NCI-H748 (cell line): ENCODE data around the gene VASN.

Experiments
- DNase-seq: peaks from one replicate; lab custom pipeline; 2025; ENCODE audit not compliant: unreplicated experiment; lab: John Stamatoyannopoulos, UW

The VASN gene

DNA sequence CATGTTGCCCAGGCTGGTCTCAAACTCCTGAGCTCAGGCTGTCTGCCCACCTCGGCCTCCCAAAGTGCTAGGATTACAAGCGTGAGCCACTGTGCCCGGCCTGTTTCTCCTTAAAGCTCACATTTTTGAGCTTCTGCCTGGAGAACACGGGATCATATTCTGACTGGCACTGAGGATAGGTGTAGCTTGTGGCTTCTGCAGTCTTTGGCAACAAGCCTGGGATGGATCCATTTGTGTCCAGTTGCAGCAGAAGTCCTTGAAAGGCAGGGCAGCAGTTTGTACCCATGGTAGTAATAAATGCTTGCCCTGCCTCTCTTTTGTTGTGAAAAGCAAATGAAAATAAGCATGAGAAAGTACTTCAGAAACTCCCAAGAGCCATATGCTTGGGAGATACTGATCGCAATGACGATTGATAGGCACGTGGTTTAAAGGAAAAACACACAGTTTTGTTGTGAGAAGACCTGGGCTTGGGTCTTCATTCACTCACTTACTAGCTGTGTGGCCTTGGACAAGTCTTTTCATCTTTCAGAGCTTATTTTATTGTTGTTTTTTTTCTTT, 47.8 kb downstream of the VASN start:
- no peak for DNase-seq

DNA sequence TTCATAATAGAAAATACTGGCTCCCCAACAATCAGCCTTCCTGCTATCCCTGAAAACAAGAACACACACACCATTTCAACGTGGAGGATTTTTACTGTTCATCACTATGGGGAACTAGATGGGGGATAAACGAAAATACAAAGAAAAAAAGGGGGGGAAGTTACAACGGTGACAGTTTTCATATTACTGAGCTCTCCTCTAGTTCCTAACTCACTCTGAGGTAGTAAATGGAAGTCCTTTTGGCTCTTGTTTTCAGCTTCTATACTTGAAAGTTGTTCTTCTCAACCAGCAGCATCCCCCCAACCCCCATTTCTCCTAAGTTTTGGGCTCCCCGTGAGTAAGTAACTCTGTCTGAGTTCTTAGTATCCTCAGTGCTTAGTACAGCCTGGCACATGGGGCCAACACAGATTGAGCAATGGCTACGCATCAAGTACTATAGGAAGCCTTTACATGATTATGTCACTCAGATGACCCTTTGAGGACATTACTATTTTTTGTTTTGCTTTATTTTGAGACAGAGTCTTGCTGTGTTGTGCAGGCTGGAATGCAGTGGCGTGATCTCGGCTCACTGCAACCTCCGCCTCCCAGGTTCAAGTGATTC, 49.0 kb downstream of the VASN start:
- no peak for DNase-seq

DNA sequence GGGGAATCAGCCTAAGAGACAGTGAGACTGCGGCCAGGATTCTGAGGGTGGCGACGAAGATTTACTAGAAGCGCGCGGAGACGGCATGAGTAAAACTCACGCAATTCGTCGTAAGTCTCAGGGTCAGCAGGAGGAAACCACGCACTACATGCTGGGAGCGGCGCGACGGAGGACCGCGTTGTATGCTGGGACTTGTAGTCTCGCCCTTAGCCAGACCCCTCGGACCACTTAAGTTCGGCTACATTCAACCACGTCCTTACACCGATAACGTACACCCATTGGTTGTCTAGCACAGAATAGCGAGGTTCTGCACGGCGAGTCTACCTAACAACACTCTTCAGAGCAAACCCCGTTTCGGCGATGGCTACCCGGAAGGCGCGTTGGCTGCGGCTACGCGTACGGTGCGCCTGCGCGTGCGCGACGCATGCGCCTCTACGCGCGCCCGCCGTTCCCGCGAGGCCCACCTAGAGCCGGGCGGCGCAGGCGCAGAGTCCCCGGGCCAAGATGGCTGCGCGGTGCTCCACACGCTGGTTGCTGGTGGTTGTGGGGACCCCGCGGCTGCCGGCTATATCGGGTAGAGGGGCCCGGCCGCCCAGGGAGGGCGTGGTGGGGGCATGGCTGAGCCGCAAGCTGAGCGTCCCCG, 53.9 kb downstream of the VASN start, which contains the start of gene DNAJA3:
TSS of gene DNAJA3 (plus strand) at position 491 of the 643 bp plus-strand sequence. CDS start at position 505, 14 bp downstream.
- peak; percentile 90 for DNase-seq

DNA sequence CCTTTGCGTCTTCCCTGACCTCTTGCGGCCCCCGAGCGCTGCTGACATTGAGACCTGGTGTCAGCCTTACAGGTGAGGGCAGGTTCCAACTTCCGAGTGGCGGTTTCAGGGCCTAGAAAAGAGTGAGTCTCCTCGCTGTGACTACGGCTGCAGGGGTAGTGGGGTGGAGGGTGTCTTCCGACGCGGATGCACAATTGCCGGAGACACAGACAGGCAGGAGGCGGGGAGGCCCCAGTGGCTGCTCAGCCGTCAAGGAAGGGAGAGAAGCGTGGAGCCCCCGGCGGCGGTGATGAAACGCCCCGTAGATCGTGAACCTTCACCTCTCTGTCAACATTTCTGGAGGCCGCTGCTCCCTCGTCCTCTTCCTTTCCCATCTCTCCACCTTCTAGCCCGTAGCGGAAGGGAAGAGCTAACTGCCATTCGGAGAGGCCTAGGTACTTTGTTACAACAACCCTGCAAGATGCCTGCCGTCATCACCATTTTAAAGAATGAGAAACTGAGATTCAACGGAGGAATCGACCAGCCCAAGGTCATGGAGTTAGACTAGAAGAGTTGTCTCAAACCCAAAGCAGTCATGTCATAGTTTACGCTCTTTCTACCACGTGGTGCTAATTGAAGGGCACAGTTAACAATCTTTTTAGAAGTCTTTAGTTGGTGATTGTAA, 54.5 kb downstream of the VASN start:
- peak; percentile 37 for DNase-seq

GRCh38 chr16:4426722-4427372, 55.2 kb downstream of the VASN start:
- no peak for DNase-seq

- DNase-seq, result no peak
These were observed 56.9 kb downstream of the VASN start for GRCh38 chr16:4428500-4428899.

GRCh38 chr16:4431023-4431422, 59.4 kb downstream of the VASN start:
- DNase-seq, result no peak
